Epithelial cell of esophagus (primary cell): ENCODE data around the gene CFL1.

ENCODE experiments used
- DNase-seq: peaks from one replicate; pipeline ENCODE4 v3.0.0; 2010; ENCODE audit warnings: low read depth
- H3K4me3 ChIP-seq: 2 replicates; pipeline ENCODE4 v1.5.1; 2011; ENCODE audit warnings: mild to moderate bottlenecking, low read length, control low read depth
- TF ChIP-seq, protein P1 (sequence below): IDR thresholded peaks from 2 replicates; pipeline ENCODE4 v1.5.1; 2011; ENCODE audit warnings: low read depth, mild to moderate bottlenecking, low read length, control low read depth, inconsistent platforms; ENCODE audit not compliant: insufficient read depth; ENCODE audit errors: missing control alignments

Gene CFL1

DNA sequence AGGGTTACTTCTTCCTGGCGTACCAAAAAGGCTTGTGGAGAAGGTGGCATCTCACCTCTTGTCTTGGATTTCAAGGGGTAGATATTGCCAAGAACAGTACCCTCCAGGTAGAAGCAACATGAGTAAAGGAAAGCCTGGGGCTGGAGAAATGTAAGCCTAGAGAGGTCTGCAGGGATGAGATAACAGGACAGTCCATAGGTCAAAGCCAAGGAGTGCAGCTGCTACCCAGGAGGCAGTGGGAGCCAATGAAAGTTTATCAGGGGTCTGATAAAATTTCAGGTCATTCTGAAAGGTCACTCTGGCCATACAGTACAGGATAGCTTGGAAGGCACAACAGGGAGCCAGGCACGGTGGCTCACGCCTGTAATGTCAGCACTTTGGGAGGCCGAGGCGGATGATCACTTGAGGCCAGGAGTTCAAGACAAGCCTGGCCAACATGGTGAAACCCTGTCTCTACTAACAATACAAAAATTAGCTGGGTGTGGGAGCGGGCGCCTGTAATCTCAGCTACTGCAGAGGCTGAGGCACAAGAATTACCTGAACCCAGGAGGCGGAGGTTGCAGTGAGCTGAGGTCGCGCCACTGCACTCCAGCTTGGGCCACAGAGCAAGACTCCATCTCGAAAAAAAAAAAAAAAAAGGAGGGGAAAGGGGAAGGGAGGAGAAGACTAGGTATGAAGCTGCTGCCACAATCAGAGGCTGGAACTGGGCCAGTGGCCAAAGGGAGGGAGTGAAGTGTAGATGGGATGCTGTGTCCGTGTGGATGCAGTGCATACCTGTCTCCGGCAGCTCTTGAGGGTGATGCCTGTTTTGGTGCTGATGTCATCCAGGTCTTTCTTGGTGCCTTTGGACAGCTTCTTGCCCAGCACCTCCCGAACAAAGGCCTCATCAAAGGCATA, 29.1 kb upstream of the CFL1 start:
- no peak for DNase-seq
- peak overlapping the region; percentile 90 for H3K4me3 ChIP-seq
- TF ChIP-seq, protein P1, sequence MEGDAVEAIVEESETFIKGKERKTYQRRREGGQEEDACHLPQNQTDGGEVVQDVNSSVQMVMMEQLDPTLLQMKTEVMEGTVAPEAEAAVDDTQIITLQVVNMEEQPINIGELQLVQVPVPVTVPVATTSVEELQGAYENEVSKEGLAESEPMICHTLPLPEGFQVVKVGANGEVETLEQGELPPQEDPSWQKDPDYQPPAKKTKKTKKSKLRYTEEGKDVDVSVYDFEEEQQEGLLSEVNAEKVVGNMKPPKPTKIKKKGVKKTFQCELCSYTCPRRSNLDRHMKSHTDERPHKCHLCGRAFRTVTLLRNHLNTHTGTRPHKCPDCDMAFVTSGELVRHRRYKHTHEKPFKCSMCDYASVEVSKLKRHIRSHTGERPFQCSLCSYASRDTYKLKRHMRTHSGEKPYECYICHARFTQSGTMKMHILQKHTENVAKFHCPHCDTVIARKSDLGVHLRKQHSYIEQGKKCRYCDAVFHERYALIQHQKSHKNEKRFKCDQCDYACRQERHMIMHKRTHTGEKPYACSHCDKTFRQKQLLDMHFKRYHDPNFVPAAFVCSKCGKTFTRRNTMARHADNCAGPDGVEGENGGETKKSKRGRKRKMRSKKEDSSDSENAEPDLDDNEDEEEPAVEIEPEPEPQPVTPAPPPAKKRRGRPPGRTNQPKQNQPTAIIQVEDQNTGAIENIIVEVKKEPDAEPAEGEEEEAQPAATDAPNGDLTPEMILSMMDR = no peak

DNA sequence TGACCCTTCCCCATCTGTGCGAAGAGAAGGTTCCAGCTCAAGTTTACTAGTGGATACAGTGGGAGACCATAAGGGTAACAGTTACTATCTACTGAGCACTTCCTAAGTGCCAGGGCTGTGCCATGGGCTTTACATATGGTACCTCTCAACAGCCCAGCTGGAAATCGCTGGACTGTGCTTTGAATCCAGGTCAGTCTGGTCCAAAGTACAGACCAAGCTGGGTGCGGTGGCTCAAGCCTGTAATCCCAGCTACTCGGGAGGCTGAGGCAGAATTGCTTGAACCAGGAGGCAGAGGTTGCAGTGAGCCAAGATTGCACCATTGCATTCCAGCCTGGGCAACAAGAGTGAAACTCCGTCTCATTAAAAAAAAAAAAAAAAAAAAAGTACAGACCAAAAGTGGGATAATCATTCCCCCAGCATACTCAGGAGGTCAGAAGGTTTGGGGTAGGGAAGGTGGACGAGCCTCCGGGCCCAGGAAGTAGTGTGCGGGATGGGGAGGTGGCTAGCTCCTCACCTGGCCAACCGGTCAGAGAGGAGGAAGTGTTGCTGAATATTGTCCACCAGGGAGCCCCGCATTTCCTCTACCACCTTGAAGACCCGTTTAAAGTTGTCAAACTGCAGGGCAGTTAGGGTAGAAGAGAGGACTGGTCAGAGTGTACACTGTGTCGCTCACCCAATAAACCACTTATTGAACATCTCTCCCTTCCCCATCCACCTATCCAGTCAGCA, 28.0 kb upstream of the CFL1 start:
- DNase-seq = no peak
- TF ChIP-seq, protein P1 = no peak
- no peak overlapping the region for H3K4me3 ChIP-seq

DNA sequence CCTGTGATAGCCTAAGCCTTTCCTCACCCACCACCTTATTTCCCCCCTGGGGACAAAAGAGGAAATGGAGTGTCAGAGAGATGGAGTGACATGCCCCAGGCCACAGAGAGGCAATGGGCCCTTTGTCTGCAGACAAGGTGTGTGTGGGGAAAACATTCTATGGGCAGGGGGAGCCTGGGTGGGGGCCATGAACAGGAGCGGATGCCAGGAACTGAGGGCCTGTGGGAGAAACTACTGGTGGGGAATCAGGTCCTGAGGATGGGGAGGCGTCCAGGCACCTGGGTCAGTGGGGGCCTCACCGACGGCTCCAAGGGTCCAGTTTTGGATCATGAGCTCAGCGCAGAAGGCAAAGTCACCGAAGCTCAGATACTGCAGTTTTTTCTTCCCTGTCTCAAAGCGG, 27.3 kb upstream of the CFL1 start:
- no peak for DNase-seq
- TF ChIP-seq, protein P1 = no peak
- H3K4me3 ChIP-seq = no peak overlapping the region

DNA sequence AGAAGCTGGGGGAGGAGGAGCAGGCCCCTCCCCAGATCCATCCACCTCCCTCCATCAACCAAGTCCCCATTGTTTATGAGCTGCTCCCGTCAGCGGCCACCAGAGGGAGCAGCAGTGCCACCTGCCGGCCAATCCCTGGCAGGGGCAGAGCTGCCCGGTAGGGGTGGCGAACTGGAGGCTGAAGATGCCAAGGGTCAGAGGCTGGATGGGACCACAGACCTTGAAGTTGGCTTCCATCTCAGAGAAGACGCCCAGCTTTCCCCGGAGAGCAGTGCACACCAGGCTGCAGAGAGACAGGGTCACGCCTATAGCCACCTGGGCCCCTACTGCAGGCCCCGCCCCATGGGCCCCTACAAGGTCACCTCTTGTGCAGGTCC, 26.7 kb upstream of the CFL1 start:
- TF ChIP-seq, protein P1 = peak; percentile 99
- H3K4me3 ChIP-seq = no peak overlapping the region
- peak; percentile 80 for DNase-seq

DNA sequence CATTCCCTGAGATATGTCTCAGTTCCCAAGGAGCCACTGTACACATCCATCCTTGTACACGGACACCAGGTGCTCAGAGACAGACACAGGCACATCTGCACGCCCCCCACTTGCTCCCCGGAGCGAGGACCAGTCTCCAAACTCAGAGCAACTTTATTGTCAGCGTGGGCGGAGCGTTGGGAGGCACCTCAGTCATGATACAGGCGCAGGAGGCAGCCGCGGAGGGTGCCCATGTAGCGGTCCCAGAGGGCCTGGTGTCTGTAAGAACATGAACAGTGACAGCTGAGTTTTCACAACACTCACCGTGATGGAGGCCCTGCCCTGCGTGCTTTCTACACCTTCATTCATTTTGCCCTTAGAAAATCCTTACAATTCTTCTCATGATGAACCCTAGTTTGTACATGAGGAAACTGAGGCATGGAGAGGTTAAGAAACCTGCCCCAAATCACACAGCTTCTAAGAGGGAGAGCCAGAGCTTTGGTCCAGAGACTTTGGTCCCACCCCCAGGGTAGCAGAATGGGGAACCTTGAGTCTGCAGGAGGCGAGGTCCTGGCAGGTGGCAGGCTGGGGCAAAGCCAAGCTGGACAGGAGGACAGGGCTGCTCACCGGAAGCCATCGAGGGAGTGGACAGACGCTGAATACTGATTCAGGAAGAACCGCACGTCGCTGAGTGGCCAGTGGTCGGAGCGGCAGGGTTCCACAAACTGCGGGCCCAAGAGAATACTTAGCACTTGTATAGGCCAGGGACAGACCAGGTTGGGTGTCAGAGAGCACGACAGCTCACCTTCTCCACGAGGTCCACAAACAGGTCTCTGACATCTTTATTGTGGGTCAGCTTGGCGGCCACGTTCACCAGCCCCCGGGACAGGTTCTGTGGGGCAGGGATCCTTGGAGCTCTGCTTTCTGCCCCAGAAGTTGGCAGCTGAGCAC, 26.1 kb upstream of the CFL1 start:
- no peak overlapping the region for H3K4me3 ChIP-seq
- TF ChIP-seq, protein P1 = no peak

DNA sequence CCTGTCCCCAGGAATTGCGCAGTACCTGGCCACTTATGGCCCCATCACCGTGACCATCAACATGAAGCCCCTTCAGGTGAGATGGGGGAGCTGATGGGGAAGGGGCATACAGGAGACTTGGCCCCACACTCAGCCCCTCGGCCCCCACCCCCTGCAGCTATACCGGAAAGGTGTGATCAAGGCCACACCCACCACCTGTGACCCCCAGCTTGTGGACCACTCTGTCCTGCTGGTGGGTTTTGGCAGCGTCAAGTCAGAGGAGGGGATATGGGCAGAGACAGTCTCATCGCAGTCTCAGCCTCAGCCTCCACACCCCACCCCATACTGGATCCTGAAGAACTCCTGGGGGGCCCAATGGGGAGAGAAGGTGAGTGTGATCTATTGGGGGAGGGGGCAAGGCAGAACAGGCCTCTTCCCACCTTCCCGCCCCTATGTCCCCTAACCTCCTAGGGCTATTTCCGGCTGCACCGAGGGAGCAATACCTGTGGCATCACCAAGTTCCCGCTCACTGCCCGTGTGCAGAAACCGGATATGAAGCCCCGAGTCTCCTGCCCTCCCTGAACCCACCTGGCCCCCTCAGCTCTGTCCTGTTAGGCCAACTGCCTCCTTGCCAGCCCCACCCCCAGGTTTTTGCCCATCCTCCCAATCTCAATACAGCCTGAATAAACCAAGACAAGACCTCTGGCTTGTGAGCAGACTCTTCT, 25.2 kb upstream of the CFL1 start:
- TF ChIP-seq, protein P1 = no peak
- DNase-seq = no peak
- no peak overlapping the region for H3K4me3 ChIP-seq

More for the DNA sequence above, 26.1 kb upstream of the CFL1 start:
- no peak for DNase-seq
